HEK293 (cell line): ENCODE data around the gene SLC39A3.
A peak's percentile ranks its signal among the peaks of the same experiment; 100 is the strongest.

Source experiments
- CTCF ChIA-PET: fragments of 350-600 bp; formaldehyde crosslinking; extraction: SDS; loops from one replicate; lab custom pipeline; 2021; ENCODE audit warnings: antibody characterized with exemption; lab: Yijun Ruan, JAX
- POLR2A ChIA-PET: fragments of 300-600 bp; formaldehyde crosslinking; extraction: SDS; loops from one replicate; lab custom pipeline; 2020; ENCODE audit warnings: antibody characterized with exemption, inconsistent platforms; lab: Yijun Ruan, JAX
- H3K27ac ChIP-seq: fragments of 200-500 bp; sonication (Bioruptor generic); 2 replicates; pipeline ENCODE4 v1.5.1; 2014; ENCODE audit warnings: low read depth, low read length, control low read depth, inconsistent platforms; ENCODE audit errors: extremely low read depth
- H3K36me3 ChIP-seq, 2 experiments: fragments of 200-500 bp in 1 of 2; sonication (Bioruptor generic) in 1 of 2; 1 replicate in 1 of 2; 2 replicates in 1 of 2; pipeline ENCODE4 v1.5.1; 2014 to 2017; ENCODE audit warnings: inconsistent platforms in 2 of 2, low read length in 2 of 2; ENCODE audit not compliant: control insufficient read depth in 2 of 2, insufficient read depth in 1 of 2
- H3K4me1 ChIP-seq: fragments of 200-500 bp; sonication (Bioruptor generic); 2 replicates; pipeline ENCODE4 v1.5.1; 2014; ENCODE audit warnings: mild to moderate bottlenecking, low read length, inconsistent platforms; ENCODE audit not compliant: control insufficient read depth, insufficient read depth
- H3K4me3 ChIP-seq: 2 replicates; pipeline ENCODE4 v1.5.1; 2011; ENCODE audit warnings: low read depth, mild to moderate bottlenecking, control low read depth, low read length, moderate library complexity
- H3K9me3 ChIP-seq: fragments of 200-500 bp; sonication (Bioruptor generic); 2 replicates; pipeline ENCODE4 v1.5.1; 2014; ENCODE audit warnings: low read depth, low read length, inconsistent platforms; ENCODE audit not compliant: control insufficient read depth, insufficient read depth
- GLIS1 ChIP-seq: fragments of 450-650 bp; formaldehyde crosslinking; IDR thresholded peaks from 2 replicates; pipeline ENCODE4 v1.5.1; 2016; ENCODE audit warnings: missing biosample characterization, missing genetic modification characterization
- IKZF3 ChIP-seq: fragments of 450-650 bp; IDR thresholded peaks from 2 replicates; pipeline ENCODE4 v1.5.0; 2018; ENCODE audit warnings: missing biosample characterization, mild to moderate bottlenecking, missing genetic modification characterization, moderate library complexity
- KLF16 ChIP-seq: fragments of 450-650 bp; formaldehyde crosslinking; IDR thresholded peaks from 2 replicates; pipeline ENCODE4 v1.5.1; 2017; ENCODE audit warnings: missing biosample characterization, missing genetic modification characterization
- PRDM4 ChIP-seq: fragments of 450-650 bp; formaldehyde crosslinking; IDR thresholded peaks from 2 replicates; pipeline ENCODE4 v1.5.1; 2017; ENCODE audit warnings: missing biosample characterization, missing genetic modification characterization
- TRIM28 ChIP-seq: IDR thresholded peaks from 2 replicates; pipeline ENCODE4 v1.6.1; 2011; ENCODE audit warnings: low read length, control low read depth, borderline replicate concordance
- ZBTB20 ChIP-seq: fragments of 450-650 bp; formaldehyde crosslinking; IDR thresholded peaks from 2 replicates; pipeline ENCODE4 v1.5.1; 2016; ENCODE audit warnings: missing biosample characterization, missing genetic modification characterization
- ZBTB21 ChIP-seq: fragments of 450-650 bp; formaldehyde crosslinking; IDR thresholded peaks from 2 replicates; pipeline ENCODE4 v1.5.1; 2017; ENCODE audit warnings: missing biosample characterization, missing genetic modification characterization
- ZIC2 ChIP-seq: fragments of 450-650 bp; formaldehyde crosslinking; IDR thresholded peaks from 2 replicates; pipeline ENCODE4 v1.5.1; 2016; ENCODE audit warnings: missing biosample characterization, missing genetic modification characterization
- ZNF10 ChIP-seq: fragments of 450-650 bp; formaldehyde crosslinking; IDR thresholded peaks from 2 replicates; pipeline ENCODE4 v1.5.1; 2017; ENCODE audit warnings: missing biosample characterization, missing genetic modification characterization
- ZNF140 ChIP-seq: fragments of 450-650 bp; formaldehyde crosslinking; IDR thresholded peaks from 2 replicates; pipeline ENCODE4 v1.5.1; 2016; ENCODE audit warnings: missing biosample characterization, missing genetic modification characterization
- ZNF561 ChIP-seq: fragments of 450-650 bp; IDR thresholded peaks from 2 replicates; pipeline ENCODE4 v1.5.1; 2018; ENCODE audit warnings: missing biosample characterization, missing genetic modification characterization, borderline replicate concordance
- TF ChIP-seq, protein P1 (sequence below): fragments of 450-650 bp; formaldehyde crosslinking; IDR thresholded peaks from 2 replicates; pipeline ENCODE4 v1.5.1; 2016; ENCODE audit warnings: missing biosample characterization, missing genetic modification characterization, low read depth
- TF ChIP-seq, protein P2 (sequence below): fragments of 450-650 bp; formaldehyde crosslinking; IDR thresholded peaks from 2 replicates; pipeline ENCODE4 v1.5.1; 2017; ENCODE audit warnings: missing biosample characterization, mild to moderate bottlenecking, missing genetic modification characterization, moderate library complexity
- TF ChIP-seq, protein P3 (sequence below): fragments of 450-650 bp; formaldehyde crosslinking; IDR thresholded peaks from 2 replicates; pipeline ENCODE4 v1.5.1; 2016; ENCODE audit warnings: missing biosample characterization, missing genetic modification characterization

SLC39A3 gene

DNA sequence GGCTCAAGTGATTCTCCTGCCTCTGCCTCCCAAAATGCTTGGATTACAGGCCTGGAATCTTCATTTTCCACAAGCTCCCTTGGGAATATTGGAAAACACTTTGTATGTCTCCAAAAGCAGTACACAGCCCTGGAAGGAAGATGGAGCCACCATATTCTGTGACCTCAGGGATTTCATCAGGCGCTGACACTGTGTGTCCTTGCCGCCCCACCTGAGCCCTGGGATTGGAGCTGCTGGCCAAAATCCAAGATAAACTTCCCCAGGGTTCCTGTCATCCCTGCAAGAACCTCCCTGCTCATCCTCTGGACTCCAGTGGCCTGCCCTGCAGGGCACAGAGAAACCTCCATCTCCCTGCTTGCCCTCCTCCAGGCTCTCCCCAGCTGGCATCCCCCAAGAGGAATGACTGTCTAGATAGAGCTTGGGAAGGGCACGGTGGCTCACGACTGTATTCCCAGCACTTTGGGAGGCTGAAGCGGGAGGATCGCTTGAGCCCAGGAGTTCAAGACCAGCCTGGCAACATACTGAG, 36.1 kb downstream of the SLC39A3 start:
- H3K9me3 ChIP-seq: no peaks in the 10 kb centered on the region
- TF ChIP-seq ZIC2 (tag by site-specific recombination): peak; percentile 92
- 0 out of 2 replicates have a peak, but pooled peaks have one; percentile 22 for TF ChIP-seq IKZF3 (tag by site-specific recombination)
- peak; percentile 49 for TF ChIP-seq PRDM4 (tag by site-specific recombination)
- TF ChIP-seq, protein P1, sequence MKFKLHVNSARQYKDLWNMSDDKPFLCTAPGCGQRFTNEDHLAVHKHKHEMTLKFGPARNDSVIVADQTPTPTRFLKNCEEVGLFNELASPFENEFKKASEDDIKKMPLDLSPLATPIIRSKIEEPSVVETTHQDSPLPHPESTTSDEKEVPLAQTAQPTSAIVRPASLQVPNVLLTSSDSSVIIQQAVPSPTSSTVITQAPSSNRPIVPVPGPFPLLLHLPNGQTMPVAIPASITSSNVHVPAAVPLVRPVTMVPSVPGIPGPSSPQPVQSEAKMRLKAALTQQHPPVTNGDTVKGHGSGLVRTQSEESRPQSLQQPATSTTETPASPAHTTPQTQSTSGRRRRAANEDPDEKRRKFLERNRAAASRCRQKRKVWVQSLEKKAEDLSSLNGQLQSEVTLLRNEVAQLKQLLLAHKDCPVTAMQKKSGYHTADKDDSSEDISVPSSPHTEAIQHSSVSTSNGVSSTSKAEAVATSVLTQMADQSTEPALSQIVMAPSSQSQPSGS (tag by site-specific recombination): no peak
- TF ChIP-seq, protein P2, sequence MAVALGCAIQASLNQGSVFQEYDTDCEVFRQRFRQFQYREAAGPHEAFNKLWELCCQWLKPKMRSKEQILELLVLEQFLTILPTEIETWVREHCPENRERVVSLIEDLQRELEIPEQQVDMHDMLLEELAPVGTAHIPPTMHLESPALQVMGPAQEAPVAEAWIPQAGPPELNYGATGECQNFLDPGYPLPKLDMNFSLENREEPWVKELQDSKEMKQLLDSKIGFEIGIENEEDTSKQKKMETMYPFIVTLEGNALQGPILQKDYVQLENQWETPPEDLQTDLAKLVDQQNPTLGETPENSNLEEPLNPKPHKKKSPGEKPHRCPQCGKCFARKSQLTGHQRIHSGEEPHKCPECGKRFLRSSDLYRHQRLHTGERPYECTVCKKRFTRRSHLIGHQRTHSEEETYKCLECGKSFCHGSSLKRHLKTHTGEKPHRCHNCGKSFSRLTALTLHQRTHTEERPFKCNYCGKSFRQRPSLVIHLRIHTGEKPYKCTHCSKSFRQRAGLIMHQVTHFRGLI (tag by site-specific recombination): no peak
- TF ChIP-seq ZNF10 (tag by site-specific recombination): peak; percentile 45; the same call in 1 of the 2 replicates
- TF ChIP-seq ZNF561 (tag by site-specific recombination): no peak
- TF ChIP-seq GLIS1: peak; percentile 75
- TF ChIP-seq, all 188 proteins: peak for 5
- Histone ChIP-seq H3K27ac (no peak overlapping the region), H3K36me3 (no peaks in the 10 kb centered on the region), H3K4me3 (no peak overlapping the region), H3K4me1 (no peaks in the 10 kb centered on the region)
- ChIA-PET POLR2A (interaction anchor here (1.5 kb wide), 1 partner anchor 247 kb away, joined by 3 read pairs; no protein-coding TSS in a partner anchor), CTCF (interaction anchor here (0.7 to 0.8 kb wide), 2 partner anchors 46 to 55 kb away, joined by 5 to 8 read pairs; no protein-coding TSS in a partner anchor)

DNA sequence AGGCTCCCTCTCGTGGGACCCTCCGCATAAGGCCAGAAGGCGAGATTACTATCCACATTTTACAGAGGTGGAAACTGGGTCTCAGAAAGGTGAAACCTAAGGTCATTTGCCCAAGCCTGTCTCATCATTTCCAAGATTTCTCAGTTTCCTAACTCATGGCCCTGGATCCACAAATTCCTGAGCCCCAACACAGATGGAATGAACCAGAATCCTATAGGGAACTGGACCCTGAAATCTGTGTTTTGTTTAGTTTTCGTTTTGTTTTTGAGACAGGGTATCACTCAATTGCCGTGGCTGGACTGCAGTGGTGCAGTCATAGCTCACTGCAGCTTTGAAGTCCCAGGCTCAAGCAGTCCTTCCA, 36.8 kb downstream of the SLC39A3 start:
- H3K36me3 ChIP-seq: no peaks in the 10 kb centered on the region
- CTCF ChIA-PET: interaction anchor here (0.7 kb wide), 1 partner anchor 46 kb away, joined by 5 read pairs; no protein-coding TSS in a partner anchor
- TF ChIP-seq, protein P3, sequence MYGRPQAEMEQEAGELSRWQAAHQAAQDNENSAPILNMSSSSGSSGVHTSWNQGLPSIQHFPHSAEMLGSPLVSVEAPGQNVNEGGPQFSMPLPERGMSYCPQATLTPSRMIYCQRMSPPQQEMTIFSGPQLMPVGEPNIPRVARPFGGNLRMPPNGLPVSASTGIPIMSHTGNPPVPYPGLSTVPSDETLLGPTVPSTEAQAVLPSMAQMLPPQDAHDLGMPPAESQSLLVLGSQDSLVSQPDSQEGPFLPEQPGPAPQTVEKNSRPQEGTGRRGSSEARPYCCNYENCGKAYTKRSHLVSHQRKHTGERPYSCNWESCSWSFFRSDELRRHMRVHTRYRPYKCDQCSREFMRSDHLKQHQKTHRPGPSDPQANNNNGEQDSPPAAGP (tag by site-specific recombination): 0 out of 2 replicates have a peak, but pooled peaks have one; percentile 0
- 0 out of 2 replicates have a peak, but pooled peaks have one; percentile 6 for TF ChIP-seq ZBTB21 (tag by site-specific recombination)
- TF ChIP-seq TRIM28: no peak
- no peak for TF ChIP-seq ZNF140 (tag by site-specific recombination)
- peak; percentile 37; the same call in 1 of the 2 replicates for TF ChIP-seq ZBTB20
- no peak for TF ChIP-seq KLF16 (tag by site-specific recombination)
- TF ChIP-seq, all 188 proteins: peak for 3
- H3K9me3 ChIP-seq: no peaks in the 10 kb centered on the region
- H3K27ac ChIP-seq: no peak overlapping the region
- POLR2A ChIA-PET: interaction anchor here (0.6 to 1.5 kb wide), 2 partner anchors 66 to 248 kb away, joined by 3 to 5 read pairs; no protein-coding TSS in a partner anchor
- H3K4me1 ChIP-seq: no peaks in the 10 kb centered on the region
- H3K4me3 ChIP-seq: no peak overlapping the region
